WTC11 (cell line): ENCODE measurements around the gene R3HDM4.

Experiments used
- ATF3 ChIP-seq: sonication (generic); formaldehyde crosslinking; conservative IDR thresholded peaks from 2 replicates; pipeline ENCODE4 v1.8.1; 2022; ENCODE audit warnings: mild to moderate bottlenecking, missing genetic modification reagents
- CTCF ChIP-seq: fragments of 200-600 bp; IDR thresholded peaks from 2 replicates; pipeline ENCODE4 v1.8.0; 2022; ENCODE audit warnings: antibody characterized with exemption
- E2F4 ChIP-seq: sonication (generic); formaldehyde crosslinking; IDR thresholded peaks from 2 replicates; pipeline ENCODE4 v1.8.1; 2022; ENCODE audit warnings: low read depth, mild to moderate bottlenecking, moderate library complexity, missing genetic modification reagents, borderline replicate concordance
- ELF4 ChIP-seq: sonication (generic); formaldehyde crosslinking; IDR thresholded peaks from 2 replicates; pipeline ENCODE4 v1.8.1; 2022; ENCODE audit warnings: low read depth, mild to moderate bottlenecking, moderate library complexity, missing genetic modification reagents
- IRF2 ChIP-seq: sonication (generic); formaldehyde crosslinking; IDR thresholded peaks from 2 replicates; pipeline ENCODE4 v1.8.0; 2022; ENCODE audit warnings: low read depth, missing genetic modification reagents, borderline replicate concordance
- JUN ChIP-seq: sonication (generic); formaldehyde crosslinking; IDR thresholded peaks from 2 replicates; pipeline ENCODE4 v1.8.0; 2023; ENCODE audit warnings: mild to moderate bottlenecking, missing genetic modification reagents
- KAT7 ChIP-seq: sonication (generic); formaldehyde crosslinking; IDR thresholded peaks from 2 replicates; pipeline ENCODE4 v1.8.1; 2023; ENCODE audit warnings: missing genetic modification reagents, mild to moderate bottlenecking, borderline replicate concordance
- MAX ChIP-seq: sonication (generic); formaldehyde crosslinking; IDR thresholded peaks from 2 replicates; pipeline ENCODE4 v1.8.0; 2022; ENCODE audit warnings: mild to moderate bottlenecking, missing genetic modification reagents
- ZNF138 ChIP-seq: sonication (generic); formaldehyde crosslinking; conservative IDR thresholded peaks from 2 replicates; pipeline ENCODE4 v1.8.1; 2022; ENCODE audit warnings: mild to moderate bottlenecking, moderate library complexity, missing genetic modification reagents
- ZNF263 ChIP-seq: sonication (generic); formaldehyde crosslinking; IDR thresholded peaks from 2 replicates; pipeline ENCODE4 v1.8.1; 2022; ENCODE audit warnings: low read depth, mild to moderate bottlenecking, moderate library complexity, missing genetic modification reagents

GRCh38 chr19:918481-919198, 5.6 kb upstream of the R3HDM4 start:
- TF ChIP-seq KAT7 (CRISPR knock-in tag) = no peak
- no peak for TF ChIP-seq IRF2 (CRISPR knock-in tag)
- TF ChIP-seq JUN = no peak
- TF ChIP-seq MAX = no peak
- no peak for TF ChIP-seq E2F4
- TF ChIP-seq ZNF263 (CRISPR knock-in tag) = no peak
- no peak for TF ChIP-seq CTCF
- TF ChIP-seq ATF3 (CRISPR knock-in tag) = no peak
- TF ChIP-seq ZNF138 (CRISPR knock-in tag) = no peak
- no peak for TF ChIP-seq ELF4
